ENCODE measurements around the gene SATB1. TPM values are rescaled to one million over a fixed set of nuclear protein-coding genes. Genes with fewer than 3 reads are reported as not detected.

Gene SATB1
- total RNA-seq, 4 donors from 2014 or later: 27.7 to 85.3 (median 67.1) TPM

DNA sequence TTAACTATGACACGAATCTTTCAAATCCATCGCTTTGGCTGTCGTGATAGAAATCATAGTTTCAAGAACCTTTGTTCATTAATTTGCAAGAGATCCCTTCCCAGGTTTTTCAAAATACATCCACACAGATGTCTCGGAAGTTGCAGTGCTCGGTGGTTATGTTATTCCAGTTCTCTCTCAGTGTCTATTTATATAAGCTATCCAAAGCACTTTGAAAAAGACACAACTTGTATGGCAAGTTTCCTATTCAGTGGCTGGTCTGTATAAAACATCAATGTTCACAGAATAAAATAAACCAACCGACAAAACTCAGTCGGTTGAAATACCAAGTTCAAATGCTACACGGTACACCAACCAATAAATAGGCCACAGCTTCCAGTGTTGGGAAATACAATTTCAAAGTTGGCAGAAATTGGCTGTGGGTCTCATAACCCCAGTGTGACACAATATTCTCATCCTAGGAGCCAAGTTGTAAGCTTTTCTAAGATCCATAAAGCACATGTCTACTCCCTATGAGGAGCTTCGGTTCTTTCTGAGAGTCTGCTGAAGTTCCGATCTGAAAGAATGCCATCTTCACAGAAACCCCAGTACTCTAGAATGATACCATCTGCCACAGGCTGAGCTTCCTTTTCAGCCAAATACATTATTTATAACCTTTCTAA lies 23.7 kb downstream of the SATB1 start:
- DNase-seq: no peak
- Histone ChIP-seq H3K4me3 (no peak overlapping the region), H3K27me3 (no peaks in the 10 kb centered on the region), H3K4me1 (peaks cover 0 to 17% (median 4%) of the 10 kb centered on the region in 4 donors), H3K27ac (peak overlapping the region; percentile 23 to 58 (median 42)), H3K36me3 (no peaks in the 10 kb centered on the region), H3K9me3 (no peaks in the 10 kb centered on the region)
- in situ Hi-C loops (cut with MboI; ENCODE audit: low pct_ligation_motif_present in 1 of 4, low pct_unique_long_range_greater_than_20kb in 1 of 4, low sequenced_read_pairs in 3 of 4): no loop called here
- WGBS, 2 donors (ENCODE audit: low coverage in 1 of 2): 66 to 81% methylated on average over 7 to 10 of the region's 10 CpGs
- no peak for TF ChIP-seq POLR2A (IDR thresholded peaks at IDR 0.05)
- TF ChIP-seq, protein P1, sequence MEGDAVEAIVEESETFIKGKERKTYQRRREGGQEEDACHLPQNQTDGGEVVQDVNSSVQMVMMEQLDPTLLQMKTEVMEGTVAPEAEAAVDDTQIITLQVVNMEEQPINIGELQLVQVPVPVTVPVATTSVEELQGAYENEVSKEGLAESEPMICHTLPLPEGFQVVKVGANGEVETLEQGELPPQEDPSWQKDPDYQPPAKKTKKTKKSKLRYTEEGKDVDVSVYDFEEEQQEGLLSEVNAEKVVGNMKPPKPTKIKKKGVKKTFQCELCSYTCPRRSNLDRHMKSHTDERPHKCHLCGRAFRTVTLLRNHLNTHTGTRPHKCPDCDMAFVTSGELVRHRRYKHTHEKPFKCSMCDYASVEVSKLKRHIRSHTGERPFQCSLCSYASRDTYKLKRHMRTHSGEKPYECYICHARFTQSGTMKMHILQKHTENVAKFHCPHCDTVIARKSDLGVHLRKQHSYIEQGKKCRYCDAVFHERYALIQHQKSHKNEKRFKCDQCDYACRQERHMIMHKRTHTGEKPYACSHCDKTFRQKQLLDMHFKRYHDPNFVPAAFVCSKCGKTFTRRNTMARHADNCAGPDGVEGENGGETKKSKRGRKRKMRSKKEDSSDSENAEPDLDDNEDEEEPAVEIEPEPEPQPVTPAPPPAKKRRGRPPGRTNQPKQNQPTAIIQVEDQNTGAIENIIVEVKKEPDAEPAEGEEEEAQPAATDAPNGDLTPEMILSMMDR (IDR thresholded peaks at IDR 0.05): no peak
- no peak for TF ChIP-seq POLR2AphosphoS5 (IDR thresholded peaks at IDR 0.05)
- TF ChIP-seq EP300 (IDR thresholded peaks at IDR 0.05; ENCODE audit: low read depth): no peak
- intact Hi-C loops (cut with DNase I; ENCODE audit: low total_unique reads): no loop called here

DNA sequence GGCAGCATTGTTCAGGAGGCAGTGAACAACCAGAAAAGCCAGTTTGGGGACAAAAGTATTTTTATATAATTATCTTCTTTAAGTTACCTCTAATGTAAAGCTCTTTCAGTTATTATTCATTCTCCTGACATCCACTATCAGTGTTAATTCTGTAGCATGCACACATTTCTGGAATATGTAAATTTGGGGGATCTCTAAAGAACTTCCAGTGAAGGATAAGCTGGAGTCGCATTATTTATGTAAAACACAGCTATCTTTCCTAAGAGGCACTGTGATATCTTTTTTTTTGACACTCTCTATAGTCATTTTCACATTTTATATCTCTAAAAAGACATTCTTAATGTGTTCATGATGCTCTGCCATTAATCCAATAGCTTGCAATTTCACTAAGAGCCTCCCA lies 26.7 kb downstream of the SATB1 start:
- H3K4me3 ChIP-seq: no peak overlapping the region
- DNase-seq: no peak
- peaks cover 0 to 6% (median 2%) of the 10 kb centered on the region in 4 donors for H3K4me1 ChIP-seq
- H3K36me3 ChIP-seq: peaks cover 0 to 18% (median 2%) of the 10 kb centered on the region in 4 donors
- no peaks in the 10 kb centered on the region for H3K9me3 ChIP-seq
- H3K27ac ChIP-seq: no peak overlapping the region
- TF ChIP-seq POLR2A (IDR thresholded peaks at IDR 0.05): no peak
- no peak for TF ChIP-seq EP300 (IDR thresholded peaks at IDR 0.05; ENCODE audit: low read depth)
- TF ChIP-seq POLR2AphosphoS5 (IDR thresholded peaks at IDR 0.05): no peak
- in situ Hi-C loops (cut with MboI; ENCODE audit: low pct_ligation_motif_present in 1 of 4, low pct_unique_long_range_greater_than_20kb in 1 of 4, low sequenced_read_pairs in 3 of 4): no loop called here
- H3K27me3 ChIP-seq: no peaks in the 10 kb centered on the region
- 89 to 94% methylated on average over 1 of the region's 1 CpG for WGBS, 2 donors (ENCODE audit: low coverage in 1 of 2)
- intact Hi-C loops (cut with DNase I; ENCODE audit: low total_unique reads): no loop called here

DNA sequence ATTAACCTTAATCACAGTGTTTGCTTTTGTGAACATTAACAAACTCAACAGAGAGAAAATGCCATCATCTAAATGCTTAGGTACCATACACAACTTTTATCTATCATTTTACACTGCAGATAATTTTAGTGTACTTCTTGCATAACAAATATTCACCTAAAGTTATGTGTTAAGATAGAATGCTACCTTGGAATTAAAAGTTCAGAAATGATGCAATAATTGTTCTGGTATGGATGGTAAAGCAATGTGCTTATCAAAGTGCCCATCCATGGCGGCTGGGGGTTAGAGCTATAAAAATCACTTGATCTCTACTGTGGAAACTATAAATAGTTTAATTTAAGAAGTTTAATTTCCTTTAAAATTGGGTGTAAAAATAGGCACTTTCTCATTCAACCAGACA lies 28.7 kb downstream of the SATB1 start:
- intact Hi-C loops (cut with DNase I; ENCODE audit: low total_unique reads): no loop called here
- Histone ChIP-seq H3K9me3 (no peaks in the 10 kb centered on the region), H3K27ac (no peak overlapping the region), H3K4me1 (no peaks in the 10 kb centered on the region), H3K27me3 (no peaks in the 10 kb centered on the region), H3K36me3 (peaks cover 0 to 18% (median 2%) of the 10 kb centered on the region in 4 donors), H3K4me3 (no peak overlapping the region)
- TF ChIP-seq POLR2A (IDR thresholded peaks at IDR 0.05): no peak
- TF ChIP-seq, protein P1 (IDR thresholded peaks at IDR 0.05): no peak
- TF ChIP-seq POLR2AphosphoS5 (IDR thresholded peaks at IDR 0.05): no peak
- no peak for TF ChIP-seq EP300 (IDR thresholded peaks at IDR 0.05; ENCODE audit: low read depth)
- in situ Hi-C loops (cut with MboI; ENCODE audit: low pct_ligation_motif_present in 1 of 4, low pct_unique_long_range_greater_than_20kb in 1 of 4, low sequenced_read_pairs in 3 of 4): no loop called here
- DNase-seq: no peak
- WGBS, 2 donors (ENCODE audit: low coverage in 1 of 2): 66 to 67% methylated on average over 1 of the region's 1 CpG

DNA sequence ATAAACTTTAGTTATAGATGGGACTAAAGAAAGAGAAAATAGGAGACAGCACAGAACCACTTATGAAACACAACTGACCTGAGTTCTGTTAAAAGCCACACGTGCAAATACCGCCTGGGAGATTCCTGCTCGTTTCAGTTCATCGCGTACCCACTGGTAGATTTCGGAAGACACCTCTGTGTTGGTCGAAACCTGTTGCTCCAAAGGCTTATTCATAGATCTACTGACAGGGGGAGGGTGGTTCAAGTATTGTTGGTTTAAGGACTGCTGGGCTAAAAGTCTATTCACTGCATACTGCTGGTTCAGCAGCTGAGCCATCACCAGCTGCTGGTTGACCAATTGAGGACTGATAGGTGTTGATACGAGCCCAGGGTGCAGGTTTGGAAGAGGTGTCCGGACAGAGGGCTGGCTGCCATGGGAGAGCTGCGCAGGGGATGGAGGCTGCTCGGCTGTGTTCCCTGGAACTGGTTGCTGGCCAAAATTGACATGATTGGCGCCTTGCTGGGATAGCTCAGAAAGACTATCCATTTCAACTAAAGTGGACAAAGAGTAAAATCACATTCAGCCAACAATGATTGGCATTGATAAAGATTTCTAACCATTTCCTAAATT lies 30.6 kb downstream of the SATB1 start:
- TF ChIP-seq POLR2AphosphoS5 (IDR thresholded peaks at IDR 0.05): no peak
- TF ChIP-seq, protein P1 (IDR thresholded peaks at IDR 0.05): no peak
- TF ChIP-seq POLR2A (IDR thresholded peaks at IDR 0.05): no peak
- TF ChIP-seq EP300 (IDR thresholded peaks at IDR 0.05; ENCODE audit: low read depth): no peak
- no peak for DNase-seq
- H3K4me3 ChIP-seq: no peak overlapping the region
- no peaks in the 10 kb centered on the region for H3K9me3 ChIP-seq
- intact Hi-C loops (cut with DNase I; ENCODE audit: low total_unique reads) (no loop called here), in situ Hi-C loops (cut with MboI; ENCODE audit: low pct_ligation_motif_present in 1 of 4, low pct_unique_long_range_greater_than_20kb in 1 of 4, low sequenced_read_pairs in 3 of 4) (no loop called here)
- peaks cover 0 to 18% (median 2%) of the 10 kb centered on the region in 4 donors for H3K36me3 ChIP-seq
- no peaks in the 10 kb centered on the region for H3K27me3 ChIP-seq
- peaks cover 0 to 6% (median 0%) of the 10 kb centered on the region in 4 donors for H3K4me1 ChIP-seq
- WGBS, 2 donors (ENCODE audit: low coverage in 1 of 2): 93 to 94% methylated on average over 6 to 12 of the region's 12 CpGs
- no peak overlapping the region for H3K27ac ChIP-seq

All from transverse colon (tissue), 4 donors.